KBM-7 (cell line): Measurements from ENCODE around the gene SLCO1C1.
"Not testable (repeated sequence)": the region's sequence is repeated elsewhere in the genome, so short reads cannot be mapped to it uniquely, and the experiment has no call there.

Source experiments
- DNase-seq: peaks from one replicate; pipeline ENCODE4 v3.0.0-alpha.2; 2015
- in situ Hi-C: fragments of 300-500 bp; cut with MboI; formaldehyde crosslinking; loops from 2 replicates; pipeline ENCODE4 v1.14.3; 2020; ENCODE audit warnings: low sequenced_read_pairs, low pct_unique_long_range_greater_than_20kb, mixed read lengths

Gene SLCO1C1

GRCh38 chr12:20783796-20784357, 88.7 kb downstream of the SLCO1C1 start:
- DNase-seq, in situ Hi-C loops: not testable (repeated sequence)

GRCh38 chr12:20792971-20793370, 97.8 kb downstream of the SLCO1C1 start:
- no peak for DNase-seq
- in situ Hi-C loops = no loop called here

GRCh38 chr12:20798554-20798953, 103.4 kb downstream of the SLCO1C1 start:
- in situ Hi-C loops = no loop called here
- peak; percentile 45 for DNase-seq

GRCh38 chr12:20800160-20800559, 105.0 kb downstream of the SLCO1C1 start:
- in situ Hi-C loops = no loop called here
- DNase-seq = no peak

- in situ Hi-C loops = no loop called here
These were observed 105.9 kb downstream of the SLCO1C1 start for GRCh38 chr12:20801035-20801434.

More at GRCh38 chr12:20801035-20801434, 105.9 kb downstream of the SLCO1C1 start:
- no peak for DNase-seq
